GM19193 (cell line): ENCODE results near the gene NEUROD1.

ENCODE experiments used
- POLR2A ChIP-seq: IDR thresholded peaks from 4 replicates; pipeline ENCODE4 v1.6.1; 2011; ENCODE audit not compliant: insufficient read depth, insufficient read length; ENCODE audit errors: extremely low read depth

Gene NEUROD1

DNA sequence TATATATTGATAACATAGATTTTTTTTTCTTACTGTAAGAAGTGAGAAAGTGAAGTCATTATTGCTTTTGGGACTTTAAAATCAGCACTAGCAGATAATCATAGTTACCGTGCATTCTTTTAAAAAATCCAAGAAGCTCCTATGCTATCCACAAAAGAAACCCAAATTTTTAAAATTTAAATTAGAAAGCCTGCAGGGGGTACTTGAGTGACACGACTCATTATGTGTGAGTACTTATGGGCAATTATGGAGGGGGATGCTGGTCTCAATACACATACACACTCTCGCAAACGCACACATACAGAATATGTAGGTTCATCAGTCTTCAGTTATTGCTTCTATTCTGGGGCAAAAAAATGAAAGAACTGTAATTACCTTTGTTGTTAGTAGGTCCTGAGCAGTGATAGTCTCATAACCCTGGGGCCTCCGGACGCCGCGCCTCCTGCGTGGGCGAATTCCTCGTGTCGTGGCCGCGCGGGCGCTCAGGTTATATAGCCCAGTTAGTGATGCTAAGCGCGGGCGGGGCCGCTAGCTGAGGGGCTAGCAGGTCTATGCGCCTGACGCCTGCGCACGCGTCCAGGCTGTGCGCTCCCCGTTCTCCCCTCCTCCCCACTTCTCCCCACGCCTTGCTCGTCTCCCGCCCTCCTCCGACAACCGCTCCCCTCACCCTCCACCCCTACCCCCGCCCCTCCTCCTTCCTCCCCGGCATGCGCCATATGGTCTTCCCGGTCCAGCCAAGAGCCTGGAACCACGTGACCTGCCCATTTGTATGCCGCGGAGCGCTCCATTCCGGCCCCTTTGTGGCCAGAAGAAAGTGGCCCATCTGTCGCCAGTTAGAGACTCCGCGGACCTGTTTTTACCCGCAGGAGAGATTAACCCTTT is at the start of gene NEUROD1:
Gene NEUROD1, minus strand, starts transcription at position 463 of the 882 bp plus-strand sequence. CDS start 1,657 bp downstream, outside the sequence.
- TF ChIP-seq POLR2A: no peak

DNA sequence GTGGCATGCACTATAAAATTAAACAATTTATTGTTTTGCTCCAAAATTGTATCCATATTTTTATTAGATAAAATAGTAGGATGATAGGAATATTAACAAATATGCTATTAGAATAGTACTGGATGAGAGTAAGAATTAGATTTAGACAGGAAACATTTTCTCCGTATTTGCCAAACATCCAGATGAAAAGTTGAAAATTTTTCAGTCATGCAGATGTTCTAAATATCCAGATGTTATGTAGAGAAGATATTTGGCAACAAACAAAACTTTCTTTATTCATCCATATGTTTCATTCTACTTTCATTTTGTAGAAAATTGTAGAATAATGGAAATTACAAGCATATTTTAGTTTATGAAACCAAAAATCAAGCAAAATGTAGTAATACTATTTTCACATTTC is 45.2 kb upstream of the NEUROD1 start:
- TF ChIP-seq POLR2A: no peak

DNA sequence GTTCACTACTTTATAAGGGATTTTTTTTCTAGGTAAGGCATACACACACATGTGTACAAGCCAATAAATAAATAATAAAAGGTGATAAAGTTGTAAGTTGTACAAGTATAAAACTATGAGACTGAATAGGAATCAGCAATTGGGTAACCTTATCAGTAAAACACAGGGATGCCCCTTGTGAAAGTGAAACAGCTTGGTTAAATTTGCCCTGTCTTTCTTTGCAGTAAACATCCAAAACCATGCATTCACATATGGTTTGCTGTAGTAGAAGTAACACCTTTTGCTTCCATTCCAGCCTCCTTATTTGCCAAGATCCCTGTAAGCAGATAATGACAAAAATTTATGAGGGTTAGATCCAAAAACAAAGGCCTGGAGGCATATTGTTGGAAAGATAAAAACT is 44.3 kb upstream of the NEUROD1 start:
- no peak for TF ChIP-seq POLR2A

DNA sequence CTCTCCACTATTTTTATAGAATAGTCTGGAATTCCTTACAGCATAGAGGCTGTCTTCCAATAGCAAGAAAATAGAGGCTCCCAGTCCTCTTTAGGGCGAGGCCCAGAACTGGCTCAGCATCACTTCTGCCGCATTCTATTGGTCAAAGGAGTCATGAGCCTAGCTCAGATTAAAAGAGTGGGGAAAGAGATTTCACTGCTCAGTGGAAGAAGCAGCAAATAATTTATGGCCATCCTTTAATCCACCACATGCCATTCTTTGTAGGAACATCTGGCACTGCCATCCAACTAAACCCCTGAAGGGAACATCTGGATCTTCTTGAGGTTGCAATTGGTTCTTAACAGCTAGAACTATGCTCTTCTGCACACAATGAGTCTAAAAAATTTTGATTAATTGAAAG is 43.4 kb upstream of the NEUROD1 start:
- no peak for TF ChIP-seq POLR2A

DNA sequence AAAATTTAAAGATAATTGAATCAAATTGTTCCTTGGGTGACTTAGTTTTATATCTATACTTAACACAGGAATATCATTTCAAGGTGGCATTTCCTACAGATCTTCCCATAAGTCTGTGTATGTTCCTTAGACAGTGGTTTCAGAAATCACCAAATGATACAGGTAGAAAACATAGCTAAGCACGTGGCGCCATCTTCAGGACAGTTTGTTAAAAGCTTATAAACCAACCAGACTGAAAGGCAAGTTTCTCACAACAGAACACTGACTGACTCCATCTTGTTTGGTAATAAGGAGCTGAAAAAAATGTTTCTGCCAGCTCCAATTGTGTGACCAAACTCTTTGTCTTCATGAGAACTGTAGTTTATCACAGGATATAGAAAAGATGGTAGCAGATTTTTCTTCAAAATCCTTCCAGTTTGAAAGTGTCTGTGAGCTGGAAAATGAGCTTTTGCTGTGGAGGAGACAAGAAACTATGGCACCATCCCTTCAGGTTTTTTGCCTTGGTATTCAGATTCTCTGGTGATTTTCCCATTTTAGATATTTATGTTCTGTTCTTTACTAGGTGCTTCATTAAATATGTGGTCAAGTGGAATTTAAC is 34.8 kb upstream of the NEUROD1 start:
- TF ChIP-seq POLR2A: no peak

DNA sequence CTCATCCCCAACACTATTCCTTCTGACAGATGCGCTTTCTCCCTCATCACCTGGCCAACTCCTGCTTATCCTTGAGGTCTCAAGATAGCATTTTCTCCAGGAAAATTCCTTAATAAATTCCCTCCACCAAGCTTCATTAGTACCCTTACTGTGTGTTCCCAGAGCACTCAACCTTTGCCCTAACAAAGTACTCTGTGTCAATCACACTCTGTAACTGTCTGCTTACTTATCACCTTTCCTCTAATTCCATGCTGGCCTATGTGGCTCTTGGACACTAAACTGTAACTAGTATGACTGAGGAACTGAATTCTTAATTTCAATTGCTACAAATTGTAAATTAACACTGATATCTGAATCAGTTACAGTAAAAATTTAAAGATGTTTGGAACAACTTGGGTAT is 17.9 kb upstream of the NEUROD1 start:
- TF ChIP-seq POLR2A: no peak

DNA sequence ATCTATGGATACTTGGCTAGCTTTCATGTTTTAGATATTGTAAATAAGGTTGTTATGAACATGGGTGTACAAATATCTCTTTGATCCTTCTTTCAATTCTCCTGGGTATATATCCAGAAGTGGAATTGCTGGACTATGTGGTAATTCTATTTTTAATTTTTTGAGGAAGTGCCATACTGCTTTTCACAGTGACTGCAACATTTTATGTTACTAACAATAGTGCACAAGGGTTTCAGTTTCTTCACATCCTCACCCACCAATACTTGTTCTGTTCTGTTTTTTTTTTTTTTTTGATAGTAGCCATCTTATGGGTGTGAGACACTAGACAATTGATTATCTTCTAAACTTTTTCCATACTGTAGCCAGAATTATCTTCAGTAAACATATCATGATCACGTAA is 17.3 kb upstream of the NEUROD1 start:
- no peak for TF ChIP-seq POLR2A

DNA sequence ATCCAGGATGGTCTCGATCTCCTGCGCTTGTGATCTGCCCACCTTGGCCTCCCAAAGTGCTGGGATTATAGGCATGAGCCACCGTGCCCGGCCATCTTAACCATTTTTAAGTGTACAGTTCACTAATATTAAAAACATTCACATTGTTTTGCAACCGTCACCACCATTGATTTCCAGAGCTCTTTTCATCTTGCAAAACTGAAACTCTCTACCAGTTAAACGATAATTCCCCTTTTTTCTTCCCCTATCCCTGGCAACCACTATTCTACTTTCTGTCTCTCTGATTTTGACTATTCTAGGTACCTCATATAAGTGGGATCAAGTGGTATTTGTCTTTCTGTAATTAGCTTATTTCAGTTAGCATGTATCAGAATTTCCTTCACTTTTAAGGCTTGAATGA is 16.8 kb upstream of the NEUROD1 start:
- TF ChIP-seq POLR2A: no peak

DNA sequence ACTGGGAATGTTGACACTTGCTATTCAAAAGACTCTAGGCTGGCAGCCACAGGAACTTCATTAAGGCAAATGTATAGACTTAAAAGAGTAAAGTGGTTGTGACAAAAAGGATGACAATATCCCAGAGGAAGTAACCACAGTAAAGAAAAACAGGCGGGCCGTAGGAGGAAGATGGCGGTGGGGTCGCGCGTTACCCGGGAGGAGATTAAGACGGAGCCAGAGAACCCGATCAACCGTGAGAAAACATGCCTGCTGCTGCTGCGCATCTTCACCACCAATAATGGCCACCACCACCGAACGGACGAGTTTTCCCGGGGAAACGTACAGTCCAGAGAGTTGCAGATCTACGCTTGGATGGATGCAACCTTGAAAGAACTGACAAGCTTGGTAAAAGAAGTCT is 14.0 kb upstream of the NEUROD1 start:
- TF ChIP-seq POLR2A: no peak

DNA sequence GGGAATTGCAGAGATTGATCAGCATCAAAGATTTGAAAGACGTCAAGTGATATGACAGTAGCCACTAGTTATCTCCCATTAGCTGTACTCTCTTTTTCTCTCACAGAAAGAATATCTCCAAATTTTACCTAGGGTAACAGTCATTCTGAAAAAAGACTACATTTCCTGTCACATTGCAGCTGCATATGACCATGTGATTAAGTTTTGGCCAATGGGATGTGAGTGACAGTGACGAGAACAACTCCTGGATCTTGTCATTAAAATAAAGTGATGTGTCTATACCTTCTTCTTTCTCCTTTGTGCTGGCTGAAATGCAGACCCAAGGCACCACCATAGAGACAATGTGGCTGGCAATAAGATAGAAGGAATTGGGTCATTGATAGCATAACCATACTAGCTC is 10.5 kb upstream of the NEUROD1 start:
- TF ChIP-seq POLR2A: no peak

DNA sequence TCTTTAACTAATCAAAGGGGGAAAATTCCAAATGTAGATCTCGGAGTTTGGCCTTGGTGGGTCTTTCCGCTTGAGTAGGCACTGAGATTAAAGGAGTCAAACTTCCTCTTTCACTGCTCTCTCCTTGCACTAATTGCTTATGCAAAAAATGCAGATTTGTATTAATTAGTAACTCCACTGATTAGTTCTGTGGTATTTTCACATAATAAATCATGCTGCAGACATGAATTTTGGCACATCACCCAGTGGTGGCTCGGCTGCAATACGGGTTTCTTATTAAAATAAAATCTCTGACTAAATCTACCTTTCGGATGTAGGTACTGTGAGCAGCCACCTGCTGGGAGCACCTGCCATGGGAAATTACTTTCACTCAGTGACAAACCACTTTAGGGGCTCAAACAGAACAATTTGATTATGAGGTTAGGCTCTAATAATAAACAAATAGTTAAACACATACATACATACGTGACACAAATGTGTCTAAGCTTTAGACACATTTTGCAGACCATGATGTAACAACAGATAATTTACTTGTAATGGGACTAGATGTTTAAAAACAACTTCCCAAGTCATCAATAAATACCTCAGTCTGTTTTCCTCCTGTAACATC is 6.4 kb upstream of the NEUROD1 start:
- no peak for TF ChIP-seq POLR2A

DNA sequence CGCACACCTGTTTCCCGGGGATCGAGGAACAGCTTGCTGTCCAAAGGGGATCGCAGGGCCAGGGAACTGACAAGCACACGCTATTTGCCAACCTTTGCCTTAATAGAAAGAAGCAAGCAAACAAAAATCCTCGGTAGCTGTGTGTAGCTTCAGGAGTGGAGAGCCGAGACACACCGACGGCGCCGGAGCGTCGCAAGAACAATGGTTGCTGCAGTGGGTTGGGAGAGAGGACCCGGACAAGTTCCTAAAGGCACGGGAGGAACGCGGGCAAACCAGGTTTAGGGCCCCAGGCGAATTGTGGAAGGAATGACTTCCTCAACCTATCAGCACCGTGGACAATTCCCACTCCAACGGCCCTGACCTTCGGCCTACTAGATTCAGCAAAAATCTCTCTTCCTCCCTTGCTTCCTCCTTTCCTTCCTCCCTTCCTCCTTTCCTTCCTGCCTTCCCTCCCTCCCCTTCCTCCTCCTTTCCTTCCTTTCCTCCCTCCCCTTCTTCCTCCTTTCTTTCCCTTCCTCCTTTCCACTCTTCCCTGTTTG is 4.9 kb upstream of the NEUROD1 start:
- TF ChIP-seq POLR2A: no peak

DNA sequence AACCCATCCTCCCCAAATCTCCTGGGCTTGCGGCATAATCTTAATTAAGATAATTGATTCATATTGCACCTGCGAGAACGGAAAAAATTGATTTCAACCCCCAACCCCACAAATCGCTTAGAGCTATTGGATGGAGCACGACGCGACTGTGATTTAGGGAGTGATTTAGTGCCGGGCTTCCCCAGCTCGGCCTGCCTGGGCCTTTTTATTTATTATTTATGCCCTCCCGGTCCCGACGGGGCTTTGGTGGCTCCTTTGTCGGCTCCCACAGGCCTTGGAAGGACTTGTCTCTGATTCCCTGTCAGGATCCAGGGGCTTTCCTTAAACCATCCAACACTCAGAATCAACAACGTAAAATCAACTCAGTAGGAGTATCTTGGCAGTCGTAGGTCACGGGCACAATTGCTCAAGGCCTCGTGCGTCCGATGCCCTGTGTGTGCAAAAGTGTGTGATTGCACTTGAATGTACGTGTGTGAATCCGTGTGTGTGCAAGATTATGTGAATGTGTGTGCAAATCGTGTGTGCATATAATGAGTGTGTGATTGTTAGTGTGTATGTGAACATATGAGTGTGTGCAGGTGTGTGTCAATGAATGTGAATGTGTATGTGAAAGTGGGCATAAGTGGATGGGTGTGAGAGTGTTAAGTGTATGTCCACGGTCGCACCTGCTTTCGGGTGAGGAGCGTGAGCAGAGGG is 4.3 kb upstream of the NEUROD1 start:
- no peak for TF ChIP-seq POLR2A

DNA sequence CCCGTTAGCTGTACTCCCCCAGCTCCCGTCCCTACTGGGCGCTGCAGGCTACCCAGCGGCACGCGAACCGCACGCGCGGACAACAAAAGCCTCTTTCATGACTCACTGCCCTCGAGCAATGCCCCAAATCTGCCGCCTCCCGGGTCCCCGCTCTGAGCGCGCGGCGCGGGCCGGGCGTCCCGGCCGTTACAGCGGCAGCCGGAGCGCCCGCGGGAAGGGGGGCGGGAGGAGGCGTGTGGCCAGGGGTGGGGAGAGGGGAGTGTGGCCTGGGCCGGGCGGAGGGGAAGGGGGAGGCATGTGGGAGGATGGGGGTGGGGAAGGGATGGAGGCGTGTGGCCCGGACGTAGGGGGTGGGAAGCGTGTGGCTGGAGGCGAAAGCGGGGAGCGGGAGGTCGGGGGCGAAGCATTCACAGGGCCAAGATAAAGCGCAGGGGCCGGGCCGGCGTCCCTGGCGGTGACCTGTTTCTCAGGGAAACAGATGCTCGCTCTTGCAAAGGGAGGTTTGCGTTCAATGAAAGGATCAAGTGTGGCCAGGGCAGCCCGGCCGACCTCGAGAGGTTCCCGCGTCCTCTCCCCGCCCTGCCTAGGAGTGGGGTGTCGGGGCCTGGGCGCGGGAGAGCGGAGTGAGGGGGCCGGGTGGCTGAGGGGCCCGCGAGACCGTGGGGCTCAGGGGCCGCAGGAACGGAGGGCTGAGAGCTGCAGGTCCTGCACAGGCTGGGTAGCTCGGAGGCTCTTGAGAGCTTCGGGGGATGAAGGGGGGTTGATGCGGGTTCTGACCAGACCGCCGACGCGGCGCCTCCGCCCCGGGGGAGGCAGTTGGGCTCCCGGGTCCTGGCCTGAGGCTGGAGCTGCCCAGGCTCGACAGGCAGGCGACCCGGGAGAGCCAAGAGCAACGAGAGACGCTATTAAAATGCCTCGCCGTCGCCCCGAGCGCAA is 3.5 kb upstream of the NEUROD1 start:
- TF ChIP-seq POLR2A: no peak

DNA sequence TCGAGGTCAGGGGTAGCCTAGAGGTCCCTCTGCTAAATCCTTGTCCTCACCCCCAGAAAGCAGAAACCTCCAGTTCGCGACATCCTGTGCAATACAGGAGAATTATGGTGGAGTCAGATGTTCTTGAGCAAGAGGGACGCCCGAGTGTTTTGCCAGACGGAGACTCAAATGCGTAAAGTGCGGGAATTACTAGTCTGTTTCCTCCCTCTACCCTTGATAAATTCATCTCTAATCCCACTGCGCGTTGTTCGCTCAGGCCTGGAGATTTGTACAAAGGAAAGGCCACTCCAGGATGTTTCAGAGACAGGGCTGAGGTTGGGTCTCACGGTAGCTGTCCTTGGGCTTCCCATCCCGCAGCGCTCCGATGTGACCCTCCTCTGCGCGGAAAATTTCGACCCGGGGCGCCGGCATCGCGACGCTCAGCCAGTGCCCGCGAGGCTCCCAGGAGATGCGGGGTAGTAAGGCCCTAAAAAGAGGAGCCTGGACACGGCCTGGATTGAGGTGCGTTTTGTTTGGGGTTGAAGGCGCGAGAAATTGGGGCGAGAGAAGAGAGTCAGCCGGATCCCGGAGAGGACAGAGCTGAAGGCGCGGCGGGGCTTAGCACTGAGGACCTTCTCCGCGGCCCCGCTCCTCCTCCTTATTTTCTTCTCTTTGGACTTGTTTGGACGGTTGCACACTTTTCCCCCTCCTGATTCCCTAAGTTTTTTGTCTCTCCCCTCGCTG is 2.6 kb upstream of the NEUROD1 start:
- no peak for TF ChIP-seq POLR2A
